Fibroblast of skin of left biceps (primary cell): ENCODE results near the gene STK11IP.
A peak's percentile ranks its signal among the peaks of the same experiment; 100 is the strongest.

Source experiments
- DNase-seq, 2 experiments: peaks; one replicate each; pipeline ENCODE4 v3.0.0-alpha.2; 2013; ENCODE audit warnings: low read depth in 2 of 2

Gene STK11IP, protein sequence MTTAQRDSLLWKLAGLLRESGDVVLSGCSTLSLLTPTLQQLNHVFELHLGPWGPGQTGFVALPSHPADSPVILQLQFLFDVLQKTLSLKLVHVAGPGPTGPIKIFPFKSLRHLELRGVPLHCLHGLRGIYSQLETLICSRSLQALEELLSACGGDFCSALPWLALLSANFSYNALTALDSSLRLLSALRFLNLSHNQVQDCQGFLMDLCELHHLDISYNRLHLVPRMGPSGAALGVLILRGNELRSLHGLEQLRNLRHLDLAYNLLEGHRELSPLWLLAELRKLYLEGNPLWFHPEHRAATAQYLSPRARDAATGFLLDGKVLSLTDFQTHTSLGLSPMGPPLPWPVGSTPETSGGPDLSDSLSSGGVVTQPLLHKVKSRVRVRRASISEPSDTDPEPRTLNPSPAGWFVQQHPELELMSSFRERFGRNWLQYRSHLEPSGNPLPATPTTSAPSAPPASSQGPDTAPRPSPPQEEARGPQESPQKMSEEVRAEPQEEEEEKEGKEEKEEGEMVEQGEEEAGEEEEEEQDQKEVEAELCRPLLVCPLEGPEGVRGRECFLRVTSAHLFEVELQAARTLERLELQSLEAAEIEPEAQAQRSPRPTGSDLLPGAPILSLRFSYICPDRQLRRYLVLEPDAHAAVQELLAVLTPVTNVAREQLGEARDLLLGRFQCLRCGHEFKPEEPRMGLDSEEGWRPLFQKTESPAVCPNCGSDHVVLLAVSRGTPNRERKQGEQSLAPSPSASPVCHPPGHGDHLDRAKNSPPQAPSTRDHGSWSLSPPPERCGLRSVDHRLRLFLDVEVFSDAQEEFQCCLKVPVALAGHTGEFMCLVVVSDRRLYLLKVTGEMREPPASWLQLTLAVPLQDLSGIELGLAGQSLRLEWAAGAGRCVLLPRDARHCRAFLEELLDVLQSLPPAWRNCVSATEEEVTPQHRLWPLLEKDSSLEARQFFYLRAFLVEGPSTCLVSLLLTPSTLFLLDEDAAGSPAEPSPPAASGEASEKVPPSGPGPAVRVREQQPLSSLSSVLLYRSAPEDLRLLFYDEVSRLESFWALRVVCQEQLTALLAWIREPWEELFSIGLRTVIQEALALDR

DNA sequence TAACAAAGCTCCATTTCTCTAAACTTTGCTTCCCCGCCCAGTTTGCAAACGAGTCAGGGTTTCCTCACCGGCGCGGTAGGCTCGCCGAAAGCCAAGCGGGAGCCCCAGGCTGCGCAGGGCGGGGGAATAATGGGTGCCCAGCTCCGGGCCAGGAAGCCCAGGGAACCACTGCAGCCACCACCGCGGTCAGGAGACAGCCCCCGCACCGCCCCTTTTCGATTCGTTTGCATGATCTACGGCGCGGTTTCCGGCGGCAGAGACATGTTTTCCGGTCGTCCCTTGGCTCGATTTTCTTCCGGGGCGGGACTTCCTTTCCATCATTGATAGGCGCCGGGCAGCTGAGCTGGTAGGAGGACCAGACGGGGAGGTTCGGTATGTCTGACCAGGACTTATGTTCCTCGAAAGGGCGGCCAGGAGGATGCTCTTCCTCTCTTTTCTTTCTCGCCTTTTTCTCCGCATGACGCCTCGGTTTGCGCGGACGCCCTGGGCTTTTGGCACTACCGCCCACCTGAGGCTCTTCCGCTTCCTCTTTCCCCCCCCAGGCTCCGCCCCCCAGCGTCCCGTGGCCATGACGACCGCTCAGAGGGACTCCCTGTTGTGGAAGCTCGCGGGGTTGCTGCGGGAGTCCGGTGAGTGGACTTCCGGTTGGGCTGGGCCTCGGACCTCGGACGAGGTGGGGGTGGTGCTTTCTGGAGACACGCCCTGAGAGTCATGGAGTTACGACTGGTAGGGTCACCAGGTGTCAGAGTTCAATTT, at the start of gene STK11IP:
TSS of gene STK11IP (plus strand) at position 306 of the 756 bp plus-strand sequence. CDS start at position 569, 263 bp downstream.
- peak; percentile 82 to 87 for DNase-seq

DNA sequence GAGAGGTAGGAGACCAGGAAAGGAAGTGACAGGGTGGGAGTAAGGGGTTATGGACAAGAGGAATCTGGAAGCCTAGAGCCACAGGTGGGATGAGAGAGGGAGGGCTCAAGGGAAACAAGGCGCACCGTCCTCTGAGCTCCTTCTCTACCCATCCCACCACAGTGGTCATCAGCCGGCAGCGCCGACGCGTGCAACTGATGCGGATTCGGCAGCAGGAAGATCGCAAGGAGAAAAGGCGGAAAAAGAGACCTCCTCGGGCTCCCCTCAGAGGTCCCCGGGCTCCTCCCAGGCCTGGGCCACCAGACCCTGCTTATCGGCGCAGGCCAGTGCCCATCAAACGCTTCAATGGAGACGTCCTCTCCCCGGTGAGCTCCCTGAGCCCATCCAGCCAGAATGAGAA, 48.7 kb upstream of the STK11IP start:
- no peak for DNase-seq

DNA sequence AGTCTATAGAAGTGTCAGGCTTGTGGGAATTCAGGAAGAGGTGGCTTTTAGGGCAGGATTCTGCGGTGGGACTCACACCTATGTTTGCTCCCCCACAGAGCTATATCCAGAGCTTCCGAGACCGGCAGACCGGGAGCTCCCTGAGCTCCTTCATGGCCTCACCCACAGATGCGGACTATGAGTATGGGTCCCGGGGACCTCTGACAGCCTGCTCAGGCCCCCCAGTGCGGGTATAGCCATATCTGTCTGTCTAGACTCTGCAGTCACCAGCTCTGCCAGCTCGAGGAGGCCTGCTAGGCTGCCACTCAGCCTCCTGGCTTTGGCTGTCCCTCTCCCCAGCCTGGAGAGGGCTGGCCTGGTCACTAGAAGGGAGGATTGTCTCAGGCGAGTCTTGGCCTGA, 48.0 kb upstream of the STK11IP start:
- no peak for DNase-seq

DNA sequence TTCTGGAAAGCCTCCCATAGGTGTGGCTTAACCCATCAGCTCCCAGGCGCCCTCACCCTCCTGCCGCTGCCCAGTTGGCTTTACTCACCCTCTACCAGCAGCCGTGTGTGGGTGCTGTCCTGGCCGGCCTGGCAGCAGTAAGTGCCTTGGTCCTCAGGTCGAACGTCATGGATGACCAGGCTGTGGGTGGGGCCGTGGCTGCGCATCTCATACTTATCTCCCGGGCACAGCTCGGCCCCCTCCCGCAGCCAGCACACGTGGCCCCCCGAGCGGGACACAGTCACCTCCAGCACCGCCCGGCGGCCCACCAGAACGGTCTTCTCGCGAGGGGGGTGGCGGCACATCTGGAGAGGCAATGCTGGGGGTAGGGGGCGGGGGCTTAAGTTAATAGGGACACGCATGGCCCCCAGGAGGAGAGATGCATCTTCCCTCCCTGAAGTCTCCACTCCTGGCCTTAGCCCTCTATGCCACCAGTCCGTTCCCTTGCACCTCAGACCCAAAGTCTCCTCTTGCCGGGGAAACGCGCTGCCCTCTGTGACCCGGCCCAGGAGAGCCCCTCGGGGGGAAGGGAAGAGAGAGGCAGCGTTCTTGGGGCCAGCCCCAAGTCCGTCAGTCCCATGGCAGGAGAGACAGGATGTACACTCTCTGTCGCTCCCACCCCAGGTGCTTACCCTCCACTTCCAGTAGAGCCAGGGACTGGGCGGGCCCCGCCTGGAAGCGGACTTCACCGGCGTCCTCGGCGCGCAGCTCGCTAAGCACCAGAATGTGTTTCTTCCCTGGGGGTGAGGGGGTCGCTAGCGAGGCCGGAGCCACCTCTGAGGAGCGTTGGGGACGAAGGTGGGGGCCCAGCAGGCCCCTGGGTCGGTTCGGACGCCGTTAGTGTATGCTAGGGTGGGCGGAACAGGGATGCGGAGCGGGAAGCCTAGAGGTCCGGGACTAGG, 45.9 kb upstream of the STK11IP start:
- DNase-seq, result no peak

DNA sequence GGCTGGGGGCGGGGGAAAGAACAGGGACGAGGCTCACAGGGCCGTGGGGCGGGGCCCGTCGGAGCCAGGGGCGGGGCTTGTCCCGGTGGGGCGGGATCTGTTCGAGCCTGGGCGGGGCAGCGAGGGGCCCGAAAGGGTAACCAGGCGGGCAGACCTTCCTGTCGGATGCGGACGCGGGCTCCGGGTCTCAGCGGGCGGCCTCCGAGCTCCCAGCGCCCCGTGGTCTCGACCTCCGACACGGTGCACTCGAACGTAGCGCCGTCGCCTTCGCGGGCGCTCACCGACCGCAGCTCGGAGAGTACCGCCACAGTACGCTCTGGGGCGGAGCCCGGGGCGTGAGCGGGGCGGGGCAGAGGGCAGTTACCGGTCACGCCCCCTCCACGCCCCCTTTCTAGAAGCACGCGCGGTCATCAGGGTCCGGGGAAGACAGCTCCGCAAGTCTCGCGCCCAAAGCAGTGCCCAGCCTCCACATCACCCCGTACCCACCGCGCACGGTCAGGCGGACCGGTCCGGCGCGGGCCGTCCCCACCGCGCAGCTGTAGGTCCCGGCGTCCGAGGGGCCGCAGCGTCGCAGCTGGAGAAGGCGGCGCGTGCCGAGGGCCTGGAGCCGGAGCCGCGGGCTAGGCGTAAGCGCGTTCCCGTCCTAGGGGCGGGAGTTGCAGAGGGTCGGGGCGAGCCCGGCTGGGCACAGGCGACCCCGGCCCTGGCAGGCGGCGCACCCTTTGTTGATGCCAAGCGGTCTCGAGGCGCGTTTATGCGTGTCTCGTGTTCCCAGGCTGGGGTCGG, 45.1 kb upstream of the STK11IP start:
- DNase-seq, result peak in 1 of 2 experiments; percentile 42

DNA sequence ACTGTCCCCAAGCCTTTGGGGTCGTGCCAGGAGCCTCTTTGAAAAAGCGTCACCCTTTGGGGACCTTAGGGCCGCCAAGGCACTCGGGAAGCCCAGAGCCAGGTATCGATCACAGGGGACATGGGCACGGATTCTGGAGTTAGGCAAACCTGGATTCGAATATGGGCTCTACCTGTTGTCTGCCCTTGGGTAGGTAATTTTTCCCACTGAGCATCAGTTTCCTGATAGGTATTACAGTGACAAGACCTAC, 44.6 kb upstream of the STK11IP start:
- no peak for DNase-seq

DNA sequence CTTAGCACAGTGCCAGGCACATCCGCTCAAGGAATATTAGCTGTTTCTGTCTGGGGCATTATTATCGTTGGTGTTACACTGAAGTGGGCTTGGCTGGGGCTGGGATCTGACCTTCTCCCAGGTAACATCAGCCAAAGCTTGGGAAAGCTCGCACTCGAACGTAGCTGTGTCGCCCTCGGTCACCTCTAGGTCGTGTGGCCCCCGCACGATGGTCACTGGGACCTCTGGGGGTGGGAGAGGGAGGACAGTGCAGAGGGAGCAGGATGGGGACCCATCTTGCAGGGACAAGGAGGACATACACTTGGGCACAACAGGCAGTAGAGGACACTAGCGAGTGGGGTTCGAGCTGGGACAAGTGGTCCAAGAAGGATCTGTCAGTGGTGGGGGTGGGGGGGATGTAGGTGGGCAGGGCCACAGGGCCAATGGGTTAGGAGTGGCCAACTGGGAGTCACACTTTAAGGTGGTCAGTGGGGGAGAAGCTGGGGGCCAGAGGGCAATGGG, 44.1 kb upstream of the STK11IP start:
- no peak for DNase-seq

DNA sequence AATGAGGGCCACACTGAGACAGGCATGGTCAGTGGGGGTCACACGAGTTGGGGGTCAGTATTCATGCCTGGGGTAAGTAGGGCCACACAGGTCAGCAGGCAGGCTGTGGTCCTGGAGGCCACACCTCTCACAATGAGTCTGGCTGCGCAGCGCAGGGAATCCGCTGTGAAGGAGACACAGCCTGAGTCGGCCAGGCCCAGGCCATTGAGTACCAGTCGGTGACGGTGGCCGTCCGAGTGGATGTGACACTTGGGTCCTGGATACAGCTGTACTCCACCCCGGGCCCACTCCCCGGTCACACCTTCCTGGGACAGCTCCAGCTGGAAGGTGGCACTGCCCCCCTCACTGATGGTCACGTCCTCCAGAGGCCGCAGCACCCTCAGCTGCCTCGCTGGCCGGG, 43.3 kb upstream of the STK11IP start:
- no peak for DNase-seq

DNA sequence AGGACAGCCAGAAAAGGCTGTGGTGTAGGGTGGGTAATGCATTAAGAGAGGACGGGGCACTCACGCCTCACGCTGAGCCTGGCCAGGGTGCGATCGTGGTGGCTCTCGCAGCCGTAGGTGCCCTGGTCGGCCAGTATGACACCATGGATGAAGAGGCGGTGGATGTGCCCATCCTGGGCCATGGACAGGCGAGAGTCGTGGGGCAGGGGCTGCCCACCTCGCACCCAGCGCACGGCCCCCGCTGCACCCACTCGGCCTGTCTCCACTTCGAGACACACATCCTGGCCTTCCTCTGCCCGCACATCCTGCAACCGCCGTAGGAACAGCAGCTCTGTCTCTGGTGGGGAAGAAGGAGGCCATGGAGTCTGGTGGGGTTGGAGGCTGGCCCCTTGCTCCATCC, 41.7 kb upstream of the STK11IP start:
- DNase-seq, result no peak

DNA sequence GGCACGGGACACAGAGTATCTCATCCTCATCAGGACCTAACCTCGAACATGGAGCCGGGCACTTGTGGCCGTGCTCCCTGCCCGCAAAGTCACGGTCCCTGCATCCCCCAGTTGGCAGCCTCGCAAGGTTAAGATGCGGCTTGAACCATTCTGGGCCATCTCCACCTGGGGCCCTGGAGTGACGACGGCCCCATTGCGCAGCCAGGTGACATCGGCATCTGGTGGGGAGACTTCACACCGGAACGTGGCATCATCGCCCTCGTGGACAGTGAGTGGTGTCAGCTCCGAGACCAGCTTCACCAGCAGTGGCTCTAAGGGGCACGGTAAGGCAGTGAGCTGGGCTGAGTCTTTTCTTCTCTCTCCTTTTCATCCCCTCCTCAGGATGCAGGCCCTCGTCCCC, 41.2 kb upstream of the STK11IP start:
- no peak for DNase-seq

DNA sequence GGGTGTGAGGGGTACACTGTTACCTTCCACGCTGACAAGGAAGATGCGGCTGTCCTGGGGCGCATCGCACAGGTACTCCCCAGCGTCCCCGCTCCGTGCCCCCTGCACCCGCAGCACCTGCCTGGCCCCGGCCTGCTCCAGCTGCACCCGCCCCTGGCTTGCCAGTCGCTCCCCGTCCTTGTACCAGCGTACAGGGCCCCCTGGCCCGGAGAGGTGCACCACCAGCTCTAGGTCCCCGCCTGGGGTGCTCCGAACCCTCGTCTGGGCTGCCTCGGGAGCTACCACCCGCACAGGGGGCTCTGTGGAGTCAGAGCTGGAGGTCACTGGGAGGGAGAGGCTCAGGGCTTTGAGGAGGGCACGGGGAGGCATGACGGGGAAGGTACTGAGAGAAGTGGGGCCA, 40.3 kb upstream of the STK11IP start:
- no peak for DNase-seq

DNA sequence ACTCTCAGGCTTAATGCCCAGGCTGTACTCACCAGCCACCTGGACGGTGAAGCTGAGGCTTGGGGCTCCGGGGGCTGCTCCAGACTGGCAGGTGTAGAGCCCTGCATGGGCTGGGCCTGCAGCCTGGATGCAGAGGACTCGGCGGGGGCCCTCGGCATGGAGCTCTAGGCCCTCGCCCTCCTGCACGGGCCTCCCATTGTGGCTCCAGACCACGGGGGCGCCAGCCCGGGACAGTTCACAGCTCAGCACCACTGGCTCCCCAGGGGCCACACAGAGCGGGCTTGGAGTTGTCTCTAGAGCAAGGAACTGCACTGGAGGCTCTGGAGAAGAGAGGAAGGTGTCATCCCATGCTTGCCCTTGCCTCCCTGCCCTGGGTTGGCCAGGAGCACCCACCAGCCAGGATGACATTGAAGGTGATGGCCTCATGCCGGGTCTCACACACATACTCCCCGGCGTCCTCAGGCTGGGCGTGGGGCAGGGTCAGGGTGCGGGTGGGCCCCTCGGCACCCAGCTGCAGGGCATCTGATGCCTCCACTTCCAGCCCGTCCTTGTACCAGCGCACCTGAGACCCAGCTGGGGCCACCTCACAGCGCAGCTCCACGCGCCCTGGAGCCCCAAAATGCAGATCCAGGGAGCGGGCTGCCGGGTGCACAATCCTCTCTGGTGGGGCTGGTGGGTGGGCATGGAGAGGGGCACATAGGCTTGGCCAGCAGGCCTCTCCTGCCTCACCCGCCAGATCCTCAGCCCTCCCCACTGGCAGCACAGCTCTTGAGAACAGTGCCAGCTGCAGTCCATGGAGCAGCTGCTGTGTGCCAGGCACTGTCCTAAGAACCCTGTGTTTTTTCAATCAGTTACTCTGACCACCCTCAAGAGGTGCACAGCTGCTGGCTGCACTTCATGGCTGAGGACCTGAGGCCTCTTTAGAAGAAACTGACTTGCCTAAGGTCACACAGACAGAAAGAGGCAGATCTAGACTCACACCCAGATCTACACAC, 39.6 kb upstream of the STK11IP start:
- DNase-seq, result no peak

DNA sequence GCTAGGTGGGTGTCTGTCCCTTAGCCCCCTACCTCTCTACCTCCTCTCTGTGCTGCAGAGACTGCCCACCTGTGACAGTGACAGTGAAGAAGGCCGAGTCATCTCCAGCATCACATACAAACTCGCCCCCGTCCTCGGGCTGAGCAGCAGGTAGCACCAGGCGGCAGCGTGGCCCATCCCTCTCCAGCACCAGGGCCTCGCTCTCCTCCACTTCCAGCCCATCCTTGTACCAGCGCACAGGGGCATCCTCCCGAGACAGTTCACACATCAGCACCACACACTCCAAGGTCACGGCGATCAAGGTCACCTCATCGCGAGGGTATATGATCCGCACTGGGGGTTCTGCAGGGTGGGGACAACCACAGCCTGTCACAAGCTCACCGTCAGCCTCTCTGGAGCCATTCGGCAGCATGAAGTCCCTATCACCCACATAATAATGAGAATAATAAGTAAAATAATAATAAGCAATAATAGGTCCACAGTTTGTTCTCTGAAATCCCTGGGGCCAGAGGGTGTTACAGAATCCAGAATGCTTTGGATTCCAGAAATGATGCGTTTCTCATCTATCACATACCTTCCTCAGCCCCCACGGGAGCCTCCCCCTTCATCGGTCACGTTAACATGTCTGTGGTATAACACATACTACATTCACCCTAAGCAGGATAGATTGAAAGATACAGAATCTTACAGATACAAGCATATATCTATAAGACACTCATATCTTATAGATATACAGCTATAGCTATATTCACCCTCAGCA, 38.3 kb upstream of the STK11IP start:
- DNase-seq, result no peak

DNA sequence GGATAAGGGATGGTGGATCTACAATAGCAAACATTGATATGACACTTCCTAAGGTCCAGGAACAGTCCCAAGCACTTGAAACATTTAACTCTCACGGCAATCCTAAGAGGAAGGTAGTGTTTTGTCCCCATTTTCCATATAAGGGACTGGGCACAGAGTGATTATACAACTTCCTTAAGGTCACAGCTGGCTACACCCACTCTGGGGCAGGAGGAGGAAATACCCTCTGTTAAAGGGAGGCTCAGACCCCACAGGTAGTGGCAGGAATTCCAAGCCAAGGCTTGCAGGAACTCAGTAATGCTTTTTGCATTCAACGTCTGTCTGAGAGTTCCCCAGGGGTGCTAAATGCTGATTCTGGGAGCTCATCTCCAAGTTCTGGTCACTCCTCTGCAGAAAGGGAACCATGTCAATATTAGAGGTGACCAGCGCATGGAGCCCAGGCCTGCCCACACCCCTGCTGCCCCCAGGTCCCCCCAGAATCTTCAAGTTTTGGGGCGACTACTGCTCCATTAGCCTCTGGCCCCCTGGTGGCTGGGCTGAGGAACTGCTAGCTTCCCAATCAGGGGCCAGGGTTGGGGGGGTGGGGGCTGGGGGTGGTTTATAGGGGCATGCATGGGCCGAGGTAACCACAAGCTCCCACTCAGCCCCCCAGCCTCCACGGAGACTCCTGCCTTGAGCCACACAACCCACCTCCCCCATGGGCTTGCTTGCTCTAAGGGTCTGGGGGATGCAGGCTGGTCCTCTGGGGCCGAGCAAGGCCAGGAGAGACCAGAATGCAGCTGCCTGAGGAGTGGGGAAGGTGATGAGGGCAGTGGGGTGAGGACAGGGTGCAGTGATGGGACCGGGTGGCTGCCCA, 37.4 kb upstream of the STK11IP start:
- DNase-seq, result no peak

DNA sequence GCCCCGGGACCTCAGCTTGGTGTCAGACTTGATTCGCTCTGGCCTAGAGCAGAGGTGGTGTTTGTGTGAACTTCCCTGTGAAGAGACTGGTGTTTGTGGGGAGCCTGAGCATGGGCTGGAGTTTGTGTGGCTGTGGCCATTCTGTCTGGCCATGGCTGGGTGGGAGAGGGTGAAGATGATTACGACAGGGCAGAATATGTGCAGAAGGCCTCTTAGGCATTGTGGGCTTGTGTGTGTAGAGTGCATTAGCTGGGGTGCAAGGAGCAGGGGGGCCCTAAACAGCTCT, 36.8 kb upstream of the STK11IP start:
- DNase-seq, result no peak

DNA sequence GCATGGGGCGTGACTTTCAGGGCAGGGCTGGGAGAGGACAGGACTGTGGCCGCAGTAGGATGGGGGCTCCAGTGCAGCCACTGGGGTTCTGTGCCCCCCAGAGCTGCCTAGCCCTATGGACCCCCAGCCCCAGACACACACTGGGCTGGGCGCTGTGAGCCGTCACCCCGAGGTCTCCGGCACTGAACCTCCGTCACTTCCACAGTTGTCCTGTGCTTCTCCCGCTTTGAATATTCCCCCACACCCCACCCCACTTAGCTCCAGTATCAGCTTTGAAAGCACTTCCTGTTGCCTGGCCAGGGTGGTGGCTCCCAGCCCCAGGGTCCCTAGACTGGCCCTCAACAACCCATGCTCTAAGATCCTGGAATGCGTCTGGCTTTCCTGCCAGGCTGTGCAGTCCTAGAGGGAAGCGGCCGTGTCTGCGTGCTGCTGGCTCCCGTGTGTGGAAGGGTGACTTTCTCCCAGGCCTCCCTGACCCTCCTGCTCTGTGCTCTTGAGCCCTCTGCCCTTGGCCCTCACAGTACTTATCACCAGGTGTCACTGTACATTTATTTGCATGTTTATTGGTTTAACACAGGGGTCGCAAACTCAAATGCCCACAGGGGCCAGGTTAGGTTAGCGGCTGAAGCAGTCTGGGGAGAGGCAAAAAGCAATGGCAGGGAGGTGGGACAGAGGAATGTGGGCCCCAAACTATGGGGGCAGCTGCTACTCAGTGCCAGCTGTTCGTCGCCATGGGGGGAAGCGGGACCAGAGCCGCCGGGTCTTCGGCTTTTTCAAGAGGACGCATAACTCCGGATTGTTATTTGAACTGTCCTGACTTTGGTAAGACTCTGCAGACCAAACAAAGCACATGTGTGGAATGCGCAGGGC, 36.2 kb upstream of the STK11IP start:
- DNase-seq, result no peak
